H54 (cell line): ENCODE results near the gene ANKRD13A.
"Not testable (repeated sequence)": the region's sequence is repeated elsewhere in the genome, so short reads cannot be mapped to it uniquely, and the experiment has no call there.

ENCODE experiments used
- DNase-seq: peaks from one replicate; pipeline ENCODE4 v3.0.0; 2011; ENCODE audit warnings: low spot score, mixed read lengths; ENCODE audit not compliant: insufficient read length
- FAIRE-seq: peaks from 3 replicates; lab custom pipeline; 2011; peaks lifted over from hg19 to GRCh38; lab: Jason Lieb, UNC
- POLR2A ChIP-seq: IDR thresholded peaks from 2 replicates; pipeline ENCODE4 v1.6.1; 2011; ENCODE audit warnings: low read depth, mild to moderate bottlenecking, low read length

The ANKRD13A gene

DNA sequence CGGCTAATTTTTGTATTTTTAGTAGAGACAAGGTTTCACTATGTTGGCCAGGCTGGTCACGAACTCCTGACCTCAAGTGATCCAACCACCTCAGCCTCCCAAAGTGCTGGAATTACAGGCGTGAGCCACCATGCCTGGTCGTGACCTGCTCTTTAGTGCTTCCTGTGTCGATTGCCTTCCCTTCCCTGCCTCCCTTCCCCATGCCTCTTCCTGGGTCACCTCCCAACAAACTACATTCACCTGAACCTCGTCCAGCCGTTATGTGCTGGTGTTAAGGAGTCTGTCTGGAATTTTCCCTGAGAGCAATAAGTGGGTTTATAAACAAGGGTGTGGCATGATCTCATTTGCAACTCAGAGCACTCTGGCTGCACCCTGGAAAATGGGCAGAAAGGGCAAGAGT, 81.2 kb downstream of the ANKRD13A start:
- FAIRE-seq: no peak
- DNase-seq: no peak
- TF ChIP-seq POLR2A: no peak

DNA sequence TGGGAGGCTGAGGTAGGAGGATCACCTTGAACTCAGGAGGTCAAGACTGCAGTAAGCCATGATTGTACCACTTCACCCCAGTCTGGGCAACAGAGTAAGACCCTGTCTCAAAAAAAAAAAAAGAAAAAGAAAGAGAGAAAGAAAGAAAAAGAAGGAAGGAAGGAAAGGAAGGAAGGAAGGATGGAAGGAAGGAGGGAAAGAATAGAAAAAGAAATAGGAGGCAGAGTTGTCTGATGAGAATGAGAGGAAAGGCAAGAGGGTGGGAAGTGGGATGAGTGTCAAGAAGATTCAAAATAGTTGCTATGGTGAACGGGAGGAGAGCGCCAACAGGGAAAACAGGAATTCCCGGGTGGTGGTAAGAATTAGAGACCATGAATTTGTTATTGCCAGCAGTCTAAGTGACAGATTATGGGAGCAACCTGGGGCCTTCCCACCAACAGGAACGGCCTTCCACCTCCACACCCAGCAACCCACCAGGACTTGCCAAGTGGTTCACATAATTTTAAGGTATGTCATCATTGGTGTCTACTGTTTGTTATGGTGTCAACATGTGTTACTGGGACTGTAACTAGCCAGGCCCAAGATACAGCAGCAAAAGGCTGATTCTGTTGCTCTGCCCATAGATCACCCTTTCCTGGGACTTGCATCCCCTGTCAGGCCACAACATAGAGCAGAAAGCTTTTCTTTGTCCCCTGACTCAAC, 85.2 kb downstream of the ANKRD13A start:
- FAIRE-seq (no peak), DNase-seq (no peak)
- no peak for TF ChIP-seq POLR2A

DNA sequence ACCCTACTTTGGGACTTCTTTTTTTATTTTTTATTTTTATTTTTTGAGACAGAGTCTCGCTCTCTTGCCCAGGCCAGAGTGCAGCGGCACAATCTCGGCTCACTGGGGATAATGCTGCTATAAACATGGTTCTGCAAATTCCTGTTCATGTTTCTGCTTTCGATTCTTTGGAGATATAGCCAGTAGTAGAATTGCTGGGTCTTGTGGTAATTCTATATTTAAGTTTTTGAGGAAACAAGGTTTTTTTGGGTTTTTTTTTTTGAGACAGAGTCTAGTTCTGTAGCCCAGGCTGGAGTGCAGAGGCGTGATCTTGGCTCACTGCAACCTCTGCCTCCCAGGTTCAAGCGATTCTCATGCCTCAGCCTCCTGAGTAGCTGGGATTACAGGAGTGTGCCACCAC, 89.0 kb downstream of the ANKRD13A start:
- FAIRE-seq, DNase-seq: not testable (repeated sequence)

DNA sequence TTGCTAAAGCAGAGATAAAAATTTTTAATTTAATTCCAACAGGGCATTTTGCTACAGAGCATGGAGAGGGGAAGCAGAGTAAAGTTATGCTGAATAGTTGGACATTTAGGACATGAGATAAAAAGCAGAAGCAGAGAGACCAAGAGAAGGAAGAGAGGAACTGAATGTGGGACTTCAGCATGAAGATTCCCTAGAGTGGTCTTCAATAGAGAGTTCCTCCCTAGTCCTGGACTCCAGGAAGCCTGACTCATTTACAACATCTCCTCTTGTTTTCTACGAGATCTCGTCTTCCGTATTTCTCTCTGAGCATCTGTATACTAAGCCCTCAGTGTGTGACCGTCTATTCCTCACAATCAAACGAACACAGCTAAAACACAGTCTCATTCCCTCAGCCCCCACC, 89.7 kb downstream of the ANKRD13A start:
- no peak for FAIRE-seq
- no peak for DNase-seq

More for the DNA sequence above, 89.7 kb downstream of the ANKRD13A start:
- no peak for TF ChIP-seq POLR2A
